Neural cell (in vitro differentiated cells): ENCODE results near the gene TMEM183A.

Experiments
- MXI1 ChIP-seq: fragments of 450-650 bp; conservative IDR thresholded peaks from 2 replicates; pipeline ENCODE4 v1.6.1; 2014; ENCODE audit warnings: antibody characterized with exemption, mild to moderate bottlenecking; ENCODE audit not compliant: poor library complexity, severe bottlenecking
- TF ChIP-seq, protein P1 (sequence below): fragments of 450-650 bp; IDR thresholded peaks from 2 replicates; pipeline ENCODE4 v1.5.1; 2014; ENCODE audit warnings: antibody characterized with exemption, mild to moderate bottlenecking, moderate library complexity; ENCODE audit not compliant: poor library complexity, severe bottlenecking

- TF ChIP-seq, protein P1, sequence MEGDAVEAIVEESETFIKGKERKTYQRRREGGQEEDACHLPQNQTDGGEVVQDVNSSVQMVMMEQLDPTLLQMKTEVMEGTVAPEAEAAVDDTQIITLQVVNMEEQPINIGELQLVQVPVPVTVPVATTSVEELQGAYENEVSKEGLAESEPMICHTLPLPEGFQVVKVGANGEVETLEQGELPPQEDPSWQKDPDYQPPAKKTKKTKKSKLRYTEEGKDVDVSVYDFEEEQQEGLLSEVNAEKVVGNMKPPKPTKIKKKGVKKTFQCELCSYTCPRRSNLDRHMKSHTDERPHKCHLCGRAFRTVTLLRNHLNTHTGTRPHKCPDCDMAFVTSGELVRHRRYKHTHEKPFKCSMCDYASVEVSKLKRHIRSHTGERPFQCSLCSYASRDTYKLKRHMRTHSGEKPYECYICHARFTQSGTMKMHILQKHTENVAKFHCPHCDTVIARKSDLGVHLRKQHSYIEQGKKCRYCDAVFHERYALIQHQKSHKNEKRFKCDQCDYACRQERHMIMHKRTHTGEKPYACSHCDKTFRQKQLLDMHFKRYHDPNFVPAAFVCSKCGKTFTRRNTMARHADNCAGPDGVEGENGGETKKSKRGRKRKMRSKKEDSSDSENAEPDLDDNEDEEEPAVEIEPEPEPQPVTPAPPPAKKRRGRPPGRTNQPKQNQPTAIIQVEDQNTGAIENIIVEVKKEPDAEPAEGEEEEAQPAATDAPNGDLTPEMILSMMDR = no peak
- no peak for TF ChIP-seq MXI1
Observed at GRCh38 chr1:203049077-203049476, 41.9 kb downstream of the TMEM183A start.
